Stimulated activated CD4-positive, alpha-beta T cell treated with anti-CD3 and anti-CD28 coated beads, Interleukin-4, amount 100 ng/mL, for 48 hours (primary cell): Measurements from ENCODE around the gene CDC16.
"Not testable (repeated sequence)": the region's sequence is repeated elsewhere in the genome, so short reads cannot be mapped to it uniquely, and the experiment has no call there.

Source experiments
- DNase-seq, 2 donors: peaks; one replicate each; pipeline ENCODE4 v3.0.0-alpha.2; 2020; ENCODE audit warnings: low read depth in 2 of 2

CDC16 gene

DNA sequence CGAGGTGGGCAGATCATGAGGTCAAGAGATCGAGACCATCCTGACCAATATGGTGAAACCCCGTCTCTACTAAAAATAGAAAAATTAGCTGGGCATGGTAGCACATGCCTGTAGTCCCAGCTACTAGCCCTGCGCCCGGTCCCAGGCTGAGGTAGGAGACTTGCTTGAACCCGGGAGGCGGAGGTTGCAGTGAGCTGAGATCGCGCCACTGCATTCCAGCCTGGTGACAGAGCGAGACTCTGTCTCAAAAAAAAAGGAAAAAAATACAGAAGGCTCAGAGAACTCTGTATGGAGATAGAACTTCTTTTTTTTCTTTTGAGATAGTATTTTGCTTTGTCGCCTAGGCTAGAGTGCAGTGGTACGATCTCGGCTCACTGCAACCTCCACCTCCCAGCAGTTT, 29.6 kb downstream of the CDC16 start:
- DNase-seq: not testable (repeated sequence)

DNA sequence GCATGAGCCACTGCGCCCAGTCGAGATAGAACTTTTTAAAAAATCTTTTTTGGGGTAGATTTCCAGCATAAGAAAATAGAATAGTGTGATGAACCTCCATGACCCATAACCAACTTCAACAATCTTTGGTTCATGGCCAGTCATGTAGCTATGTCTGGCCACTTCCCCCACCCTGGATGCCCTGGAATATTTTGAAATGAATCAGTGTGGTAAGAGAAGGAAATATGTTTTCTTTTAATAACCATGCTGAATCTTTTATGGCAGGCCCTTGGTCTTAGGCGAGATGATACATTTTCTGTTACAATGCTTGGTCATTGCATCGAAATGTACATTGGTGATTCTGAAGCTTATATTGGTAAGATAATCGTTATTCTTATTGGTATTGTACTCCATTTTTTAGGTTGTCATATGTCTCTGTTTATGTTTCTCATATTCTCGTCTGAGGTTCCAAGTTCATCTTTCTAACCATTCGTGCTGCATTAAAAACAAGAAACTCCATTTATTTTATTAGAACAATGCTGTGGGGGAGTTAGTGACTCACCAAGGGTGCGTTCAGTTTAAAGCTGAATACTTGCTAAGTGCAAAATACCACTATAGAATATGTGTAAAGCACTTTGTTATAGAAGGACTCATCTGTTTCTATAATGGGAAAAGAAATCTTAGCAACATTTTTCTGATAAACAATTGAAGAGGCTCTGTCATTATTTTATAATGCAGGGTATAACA, 30.4 kb downstream of the CDC16 start:
- DNase-seq: no peak

GRCh38 chr13:114266241-114266640, 31.5 kb downstream of the CDC16 start:
- no peak for DNase-seq

DNA sequence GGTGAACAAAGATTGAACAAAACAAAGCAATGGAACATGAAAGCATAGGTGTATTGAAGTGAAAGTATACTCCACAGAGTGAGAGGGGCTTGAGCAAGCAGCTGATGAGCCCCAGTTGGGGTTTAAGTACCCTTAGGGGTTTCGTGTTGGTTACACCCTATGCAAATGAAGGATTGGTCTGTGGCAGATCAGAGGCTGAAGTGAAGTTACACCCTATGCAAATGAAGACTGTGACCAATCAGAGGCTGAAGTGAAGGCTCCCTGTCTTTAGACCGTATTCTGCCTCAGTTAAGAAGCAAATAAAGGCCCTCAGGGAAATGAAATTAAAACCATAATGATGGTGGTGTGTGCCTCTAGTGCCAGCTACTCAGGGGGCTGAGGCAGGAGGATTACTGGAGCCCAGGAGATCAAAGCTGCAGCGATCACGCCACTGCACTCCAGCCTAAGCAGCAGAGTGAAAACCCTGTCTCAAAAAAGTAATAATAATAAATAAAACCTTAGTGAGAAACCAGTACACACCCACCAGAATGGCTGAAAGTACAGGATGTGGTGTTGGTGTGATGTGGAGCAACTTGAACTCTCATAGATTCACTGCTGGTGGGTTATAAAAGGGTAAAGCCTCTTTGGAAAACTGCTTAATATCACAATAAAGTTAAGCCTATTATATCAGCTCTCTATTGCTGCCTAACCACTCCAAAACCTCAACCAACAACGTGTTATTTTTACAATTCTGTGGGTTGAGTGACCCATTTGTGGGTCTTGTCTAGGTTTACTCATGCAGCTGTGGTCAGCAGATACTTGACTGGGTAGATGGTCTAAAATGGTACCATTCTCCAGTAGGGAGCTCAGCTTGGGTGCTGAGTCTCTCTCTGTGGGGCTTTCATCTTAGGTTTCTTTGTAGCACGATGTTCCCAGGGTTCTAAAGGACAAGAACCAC, 33.9 kb downstream of the CDC16 start:
- no peak for DNase-seq

- DNase-seq: no peak
Observed at GRCh38 chr13:114269281-114269770, 34.6 kb downstream of the CDC16 start.

DNA sequence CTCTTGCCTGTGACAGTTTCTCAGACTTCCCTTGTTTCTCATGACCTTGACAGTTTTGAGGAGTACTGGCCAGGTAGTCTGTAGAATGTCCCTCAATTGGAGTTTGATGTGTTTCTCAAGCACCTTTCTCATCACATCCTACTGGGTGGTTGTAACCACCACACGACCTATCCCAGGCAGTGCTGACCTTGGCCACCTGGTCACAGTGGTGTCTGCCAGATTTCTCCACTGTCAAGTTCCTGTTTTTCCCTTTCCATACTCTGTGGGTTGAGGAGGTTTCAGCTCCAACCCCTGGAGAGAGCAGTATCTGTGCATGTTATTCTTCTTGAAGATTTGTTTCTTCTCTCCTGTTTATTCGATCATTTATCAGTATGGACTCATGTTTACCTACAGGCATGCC, 38.3 kb downstream of the CDC16 start:
- no peak for DNase-seq

- no peak for DNase-seq
Observed at GRCh38 chr13:114275304-114275703, 40.6 kb downstream of the CDC16 start.

DNA sequence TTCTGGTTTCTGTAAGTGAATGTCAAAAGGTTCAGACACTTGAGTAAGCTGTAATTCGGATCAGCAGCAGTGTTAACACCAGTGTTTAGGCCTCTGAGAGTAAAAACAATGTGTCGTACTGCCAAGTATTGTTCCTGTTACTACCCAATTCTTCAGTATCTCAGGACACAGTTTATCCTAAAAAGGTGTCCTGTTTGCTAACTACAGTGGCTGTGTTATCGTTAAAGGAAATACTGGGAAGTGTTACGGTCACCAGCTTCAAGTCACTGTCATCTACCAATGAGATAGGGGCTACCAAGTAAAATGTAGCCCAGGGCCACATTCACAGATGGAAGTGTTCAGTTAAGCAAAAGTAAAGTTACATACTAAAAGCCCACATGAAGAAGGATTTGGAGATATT, 44.4 kb downstream of the CDC16 start:
- DNase-seq: no peak

DNA sequence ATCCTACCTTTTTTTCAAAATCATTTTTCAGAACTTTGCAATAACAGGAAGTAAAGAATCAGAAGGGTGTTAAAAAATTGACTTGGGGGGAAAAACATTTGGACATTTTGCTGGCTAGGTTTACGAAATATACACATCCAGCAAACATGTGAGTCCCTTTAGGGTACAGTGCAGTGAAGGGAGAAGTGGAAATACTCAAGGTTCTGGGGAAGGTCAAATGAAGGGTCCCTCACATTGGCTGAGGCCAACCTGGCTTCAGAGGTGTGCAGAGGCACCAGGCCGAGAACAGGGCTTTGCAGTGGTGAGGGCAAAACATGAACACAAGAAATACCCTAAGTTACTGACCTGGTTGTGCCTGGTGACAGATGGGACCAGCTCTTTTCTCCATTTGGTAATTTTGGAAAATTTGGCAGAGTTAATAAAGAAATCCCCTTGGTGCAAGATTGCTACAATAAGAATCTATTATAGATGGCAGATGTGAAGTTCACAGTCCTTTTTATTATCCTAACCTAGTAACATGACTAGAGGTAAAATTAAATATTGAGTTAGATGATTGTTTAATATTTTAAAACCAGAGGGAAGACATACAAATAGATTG, 45.2 kb downstream of the CDC16 start:
- no peak for DNase-seq

GRCh38 chr13:114281351-114282040, 46.8 kb downstream of the CDC16 start, which contains the start of gene UPF3A:
TSS of gene UPF3A (plus strand) at chr13:114281601. CDS start at chr13:114281640, 39 bp downstream.
- DNase-seq: peak; percentile 82 to 85

DNA sequence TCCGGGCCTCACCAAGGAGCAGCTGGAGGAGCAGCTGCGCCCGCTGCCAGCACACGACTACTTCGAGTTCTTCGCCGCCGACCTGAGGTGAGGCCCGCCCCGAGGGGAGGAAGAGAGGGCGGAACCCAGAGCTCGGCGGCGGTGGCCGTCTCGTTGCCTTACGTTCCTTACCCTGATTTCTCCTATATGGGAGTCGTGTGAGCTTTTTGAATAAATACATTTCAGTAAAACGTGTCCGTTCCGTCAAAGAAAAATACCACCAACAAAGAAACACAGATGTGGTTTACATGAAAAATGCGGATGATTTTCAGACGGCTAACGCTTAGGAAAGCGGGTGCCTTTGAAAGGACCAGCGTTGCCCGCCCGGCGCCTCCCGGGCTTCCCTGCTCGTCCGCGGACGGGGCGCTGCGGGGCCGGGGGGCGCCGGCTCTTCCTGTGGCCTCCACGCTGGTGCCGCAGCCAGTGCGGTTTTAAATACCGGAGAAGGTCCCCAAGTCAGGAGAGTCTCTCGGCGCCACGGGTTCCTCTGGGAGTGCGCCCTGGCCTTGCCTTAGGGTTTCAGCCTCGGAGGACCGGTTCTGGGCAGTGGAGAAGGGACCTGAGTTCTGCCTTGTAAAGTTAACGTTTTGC, 47.5 kb downstream of the CDC16 start:
- DNase-seq: peak; percentile 56 to 61

DNA sequence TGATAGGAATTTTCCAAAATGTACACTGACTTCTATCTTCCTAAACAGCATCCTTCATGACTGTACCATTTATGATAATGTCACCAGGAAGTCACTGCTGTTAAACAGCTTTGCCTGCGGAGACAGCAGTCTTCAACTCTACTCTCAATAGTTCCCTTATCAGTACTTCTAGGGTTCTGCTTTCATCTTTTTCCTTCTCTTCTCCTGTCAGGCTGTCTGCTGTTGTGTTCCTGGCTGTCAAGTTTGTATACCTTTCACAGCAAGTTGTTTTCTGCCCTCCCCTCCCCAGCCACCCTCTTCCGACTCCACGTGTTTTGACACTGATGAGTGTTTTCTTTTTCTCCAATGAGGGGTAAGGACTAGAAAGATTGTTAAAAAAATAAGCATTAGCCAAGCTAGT, 48.9 kb downstream of the CDC16 start:
- DNase-seq: no peak

GRCh38 chr13:114284680-114285079, 50.0 kb downstream of the CDC16 start:
- no peak for DNase-seq

GRCh38 chr13:114285166-114285808, 50.6 kb downstream of the CDC16 start:
- DNase-seq: no peak

DNA sequence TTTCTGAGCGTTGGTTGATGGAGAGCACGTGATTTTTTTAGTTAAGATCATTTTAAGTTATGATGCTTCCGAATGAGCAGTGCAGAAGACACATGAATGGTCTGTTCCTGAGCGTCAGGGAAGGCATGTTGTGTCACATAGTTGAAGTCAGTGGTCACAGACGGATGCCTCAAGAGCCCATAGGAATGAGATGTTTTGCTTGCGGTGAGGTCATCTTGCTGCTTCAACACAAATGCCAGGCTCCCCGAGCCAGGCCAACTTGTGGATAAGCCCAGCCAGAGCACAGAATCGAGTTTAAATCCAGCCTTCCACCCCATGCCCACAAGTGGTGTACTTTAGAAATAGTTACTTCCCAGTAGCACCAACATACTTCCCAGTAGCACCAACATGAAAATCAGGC, 52.1 kb downstream of the CDC16 start:
- DNase-seq: no peak

DNA sequence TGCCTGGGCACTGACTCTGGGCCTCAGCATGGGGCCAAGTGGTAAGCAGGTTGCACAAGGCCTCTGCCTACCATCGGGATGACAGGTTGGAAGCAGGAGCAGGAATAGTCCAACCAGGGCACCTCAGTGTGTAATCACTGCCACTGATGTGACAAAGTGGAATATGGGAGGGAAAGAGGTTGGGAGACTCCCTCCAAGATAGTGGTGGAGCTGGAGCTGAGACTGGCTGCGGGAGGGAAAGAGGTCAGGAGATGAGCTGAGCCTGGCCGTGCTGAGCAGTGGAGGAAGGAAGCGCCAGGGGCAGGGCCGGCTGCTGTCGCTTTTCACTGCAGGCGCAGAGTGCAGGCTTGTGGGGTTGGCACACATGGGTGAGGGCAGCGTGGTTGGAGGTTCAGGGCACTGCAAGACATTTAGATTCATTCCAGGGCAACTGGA, 53.5 kb downstream of the CDC16 start:
- no peak for DNase-seq

DNA sequence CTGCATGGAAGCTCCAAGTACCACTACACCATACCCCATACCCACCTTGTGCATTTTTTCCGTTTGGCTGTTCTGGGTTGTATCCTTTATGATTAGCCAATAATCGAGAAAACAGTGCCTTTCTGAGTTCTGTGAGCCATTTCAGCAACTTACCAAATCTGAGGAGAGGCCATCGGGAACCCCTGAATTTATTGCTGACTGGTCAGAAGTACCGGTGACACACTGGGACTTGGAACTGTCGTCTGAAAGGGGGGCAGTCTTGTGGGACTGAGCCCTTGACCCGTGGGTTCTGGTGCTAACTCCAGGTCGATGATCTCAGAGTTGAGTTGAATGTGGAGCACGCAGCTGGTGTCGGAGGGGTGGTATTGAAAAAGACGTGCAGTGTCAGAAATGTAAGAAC, 61.8 kb downstream of the CDC16 start:
- no peak for DNase-seq

DNA sequence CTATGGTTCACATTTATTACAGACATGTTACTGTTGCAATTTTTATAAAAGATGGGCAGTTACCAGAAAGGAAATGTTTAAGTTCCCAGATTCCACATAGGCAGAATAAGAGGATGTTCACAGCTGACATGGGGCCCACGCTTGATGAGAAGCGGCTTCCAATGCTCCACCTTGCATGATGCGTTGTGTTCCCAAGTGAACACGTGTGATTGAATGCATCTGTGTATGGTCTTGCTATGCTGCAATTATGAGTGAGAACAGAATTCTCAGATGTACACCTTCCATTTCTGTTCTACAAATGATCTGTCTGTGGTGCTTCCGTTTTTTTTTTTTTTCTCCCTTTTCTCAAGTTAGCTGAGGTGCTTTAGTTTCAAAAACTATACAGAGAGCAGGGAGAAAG, 62.2 kb downstream of the CDC16 start:
- DNase-seq: no peak

- DNase-seq: no peak
Observed at GRCh38 chr13:114298866-114299265, 64.2 kb downstream of the CDC16 start.

DNA sequence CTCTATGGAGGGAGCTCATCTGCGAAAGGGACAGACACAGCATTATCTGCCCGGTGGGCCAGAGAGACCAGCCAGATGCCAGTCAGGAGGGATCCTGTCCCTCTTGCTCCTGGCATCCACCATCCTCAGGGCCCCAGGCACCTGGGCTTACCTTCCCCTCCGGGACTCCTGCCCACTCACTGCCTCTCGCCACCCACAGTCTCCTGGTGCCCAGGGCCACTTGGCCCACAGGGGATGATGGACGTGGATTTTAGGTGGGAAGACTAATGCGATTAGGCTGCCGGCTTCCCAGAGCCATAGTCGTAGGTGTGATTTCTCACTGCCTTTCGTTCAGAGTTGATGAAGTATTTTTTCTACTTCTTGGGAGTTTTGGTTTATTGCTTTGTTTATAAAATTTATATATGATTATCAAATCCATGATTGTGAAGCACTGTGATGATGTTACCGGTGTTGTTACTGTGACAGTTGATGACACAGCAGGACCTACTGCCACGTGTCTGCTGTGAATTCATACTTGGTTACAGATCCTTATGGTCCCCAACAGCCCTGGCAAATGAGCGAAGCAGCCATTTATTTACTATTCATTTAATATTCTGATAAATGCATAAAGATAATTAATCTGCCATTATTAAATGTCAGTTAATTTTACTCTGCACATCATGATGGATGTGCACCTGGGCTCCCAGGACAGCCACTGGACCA, 65.1 kb downstream of the CDC16 start:
- no peak for DNase-seq
